Superior temporal gyrus (tissue), 1 donor: ENCODE results near the gene GUCD1.

ENCODE experiments used
- DNase-seq: peaks from one replicate; pipeline ENCODE4 v3.0.0-alpha.2; 2016; ENCODE audit errors: extremely low spot score

Gene GUCD1

GRCh38 chr22:24590596-24591173 is 35.7 kb upstream of the GUCD1 start:
- no peak for DNase-seq

- no peak for DNase-seq
Observed at GRCh38 chr22:24589518-24590030, 34.6 kb upstream of the GUCD1 start.

GRCh38 chr22:24588757-24589481 is 34.0 kb upstream of the GUCD1 start:
- DNase-seq = no peak

GRCh38 chr22:24588381-24588756 is 33.4 kb upstream of the GUCD1 start:
- DNase-seq = peak; percentile 92

- no peak for DNase-seq
Observed at GRCh38 chr22:24587948-24588347, 33.0 kb upstream of the GUCD1 start.

GRCh38 chr22:24587251-24587650 is 32.3 kb upstream of the GUCD1 start:
- DNase-seq = no peak

GRCh38 chr22:24585927-24586546 is 31.1 kb upstream of the GUCD1 start:
- no peak for DNase-seq

GRCh38 chr22:24585461-24585860 is 30.5 kb upstream of the GUCD1 start:
- DNase-seq = no peak

GRCh38 chr22:24584871-24585411 is 30.0 kb upstream of the GUCD1 start:
- DNase-seq = no peak

GRCh38 chr22:24584166-24584790 is 29.3 kb upstream of the GUCD1 start:
- no peak for DNase-seq

GRCh38 chr22:24583221-24584165 is 28.6 kb upstream of the GUCD1 start:
- no peak for DNase-seq

- no peak for DNase-seq
Observed at GRCh38 chr22:24582056-24582814, 27.3 kb upstream of the GUCD1 start.

GRCh38 chr22:24580276-24580675 is 25.3 kb upstream of the GUCD1 start:
- no peak for DNase-seq

GRCh38 chr22:24579258-24579601 is 24.3 kb upstream of the GUCD1 start:
- DNase-seq = no peak

- DNase-seq = no peak
Observed at GRCh38 chr22:24578355-24579257, 23.7 kb upstream of the GUCD1 start.

GRCh38 chr22:24576778-24577177 is 21.8 kb upstream of the GUCD1 start:
- DNase-seq = no peak

GRCh38 chr22:24571266-24571665 is 16.3 kb upstream of the GUCD1 start:
- no peak for DNase-seq

GRCh38 chr22:24567668-24568067 is 12.7 kb upstream of the GUCD1 start:
- no peak for DNase-seq

GRCh38 chr22:24566899-24567511 is 12.1 kb upstream of the GUCD1 start:
- DNase-seq = no peak
